ENCODE data around the gene TMC4.
A peak's percentile ranks its signal among the peaks of the same experiment; 100 is the strongest.
"Not testable (repeated sequence)": the region's sequence is repeated elsewhere in the genome, so short reads cannot be mapped to it uniquely, and the experiment has no call there.

TMC4 gene, protein sequence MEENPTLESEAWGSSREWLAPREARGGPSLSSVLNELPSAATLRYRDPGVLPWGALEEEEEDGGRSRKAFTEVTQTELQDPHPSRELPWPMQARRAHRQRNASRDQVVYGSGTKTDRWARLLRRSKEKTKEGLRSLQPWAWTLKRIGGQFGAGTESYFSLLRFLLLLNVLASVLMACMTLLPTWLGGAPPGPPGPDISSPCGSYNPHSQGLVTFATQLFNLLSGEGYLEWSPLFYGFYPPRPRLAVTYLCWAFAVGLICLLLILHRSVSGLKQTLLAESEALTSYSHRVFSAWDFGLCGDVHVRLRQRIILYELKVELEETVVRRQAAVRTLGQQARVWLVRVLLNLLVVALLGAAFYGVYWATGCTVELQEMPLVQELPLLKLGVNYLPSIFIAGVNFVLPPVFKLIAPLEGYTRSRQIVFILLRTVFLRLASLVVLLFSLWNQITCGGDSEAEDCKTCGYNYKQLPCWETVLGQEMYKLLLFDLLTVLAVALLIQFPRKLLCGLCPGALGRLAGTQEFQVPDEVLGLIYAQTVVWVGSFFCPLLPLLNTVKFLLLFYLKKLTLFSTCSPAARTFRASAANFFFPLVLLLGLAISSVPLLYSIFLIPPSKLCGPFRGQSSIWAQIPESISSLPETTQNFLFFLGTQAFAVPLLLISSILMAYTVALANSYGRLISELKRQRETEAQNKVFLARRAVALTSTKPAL

DNA sequence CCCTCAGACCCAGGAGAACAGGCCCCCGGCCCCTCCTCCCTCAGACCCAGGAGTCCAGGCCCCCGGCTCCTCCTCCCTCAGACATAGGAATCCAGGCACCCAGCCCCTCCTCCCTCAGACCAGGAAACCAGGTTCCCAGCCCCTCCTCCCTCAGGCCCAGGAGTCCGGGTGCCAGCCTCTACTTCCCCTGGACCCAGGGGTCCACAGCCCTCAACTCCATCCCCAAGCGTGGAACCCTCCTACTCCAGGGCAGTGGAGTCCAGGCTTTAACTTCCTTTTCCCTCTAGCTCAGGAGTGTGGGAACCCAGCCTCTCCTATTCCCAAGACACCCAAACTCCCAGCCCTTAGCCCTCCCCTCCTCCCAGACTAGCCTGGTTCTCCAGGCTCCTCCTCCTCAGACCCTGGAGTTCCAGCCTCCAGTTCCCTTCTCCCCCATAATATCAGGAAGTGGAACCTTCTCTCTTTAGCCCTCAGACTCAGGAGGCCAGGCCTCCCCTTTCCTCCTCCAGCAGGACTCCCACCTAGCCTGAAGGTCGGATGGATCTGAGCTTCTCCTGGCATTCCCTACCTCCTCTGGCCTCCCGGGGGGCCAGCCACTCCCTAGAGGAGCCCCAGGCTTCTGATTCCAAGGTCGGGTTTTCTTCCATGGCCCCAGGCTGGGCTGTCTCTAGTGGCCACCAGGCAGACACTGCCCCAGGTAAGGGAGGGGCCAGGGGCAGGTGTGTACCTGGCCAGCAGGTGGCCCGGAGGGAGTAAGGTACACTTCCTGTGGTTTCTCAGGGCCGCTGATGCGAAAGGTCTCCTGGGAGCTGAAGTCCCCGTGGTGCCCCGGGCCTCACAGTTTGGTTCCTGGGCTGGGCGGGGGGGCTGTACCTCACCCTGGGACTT lies at the start of gene TMC4:
TSS of gene TMC4 (minus strand) at position 690 of the 888 bp plus-strand sequence. CDS start at position 647, 43 bp downstream.
- DNase-seq: no peak

DNA sequence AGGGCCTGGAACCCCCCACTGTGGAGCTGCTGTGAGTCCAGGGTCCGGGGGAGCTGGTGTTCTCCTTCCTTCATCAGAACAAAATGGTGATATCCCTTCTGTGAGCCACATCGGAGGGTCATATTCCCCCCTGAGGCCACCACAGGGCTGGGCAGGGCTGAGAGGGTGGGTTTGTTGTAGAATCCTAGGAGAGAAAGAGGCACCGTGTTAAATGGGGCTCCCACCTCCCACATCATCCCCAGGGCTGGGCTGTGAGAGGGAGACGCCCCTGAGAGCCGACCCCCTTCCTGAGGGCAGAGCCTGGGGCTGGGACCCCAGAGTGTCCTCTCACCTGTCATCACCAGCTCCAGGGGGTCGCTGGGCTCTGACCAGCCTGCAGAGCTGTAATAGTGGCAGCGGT lies 49.0 kb upstream of the TMC4 start:
- DNase-seq: not testable (repeated sequence)

- DNase-seq: not testable (repeated sequence)
These were observed 46.7 kb upstream of the TMC4 start for GRCh38 chr19:54219702-54220101.

GRCh38 chr19:54218960-54219661 lies 46.2 kb upstream of the TMC4 start:
- no peak for DNase-seq

GRCh38 chr19:54218259-54218658 lies 45.3 kb upstream of the TMC4 start:
- no peak for DNase-seq

- not testable (repeated sequence) for DNase-seq
These were observed 44.7 kb upstream of the TMC4 start for GRCh38 chr19:54217517-54218247.

- DNase-seq: no peak
These were observed 43.9 kb upstream of the TMC4 start for GRCh38 chr19:54216869-54217268.

GRCh38 chr19:54214734-54215133 lies 41.8 kb upstream of the TMC4 start:
- DNase-seq: not testable (repeated sequence)

DNA sequence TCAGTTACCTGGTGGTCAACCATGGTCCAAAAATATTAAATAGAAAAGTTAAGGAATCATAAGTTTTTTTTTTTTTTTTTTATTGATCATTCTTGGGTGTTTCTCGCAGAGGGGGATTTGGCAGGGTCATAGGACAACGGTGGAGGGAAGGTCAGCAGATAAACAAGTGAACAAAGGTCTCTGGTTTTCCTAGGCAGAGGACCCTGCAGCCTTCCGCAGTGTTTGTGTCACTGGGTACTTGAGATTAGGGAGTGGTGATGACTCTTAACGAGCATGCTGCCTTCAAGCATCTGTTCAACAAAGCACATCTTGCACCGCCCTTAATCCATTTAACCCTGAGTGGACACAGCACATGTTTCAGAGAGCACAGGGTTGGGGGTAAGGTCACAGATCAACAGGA lies 41.3 kb upstream of the TMC4 start:
- not testable (repeated sequence) for DNase-seq

DNA sequence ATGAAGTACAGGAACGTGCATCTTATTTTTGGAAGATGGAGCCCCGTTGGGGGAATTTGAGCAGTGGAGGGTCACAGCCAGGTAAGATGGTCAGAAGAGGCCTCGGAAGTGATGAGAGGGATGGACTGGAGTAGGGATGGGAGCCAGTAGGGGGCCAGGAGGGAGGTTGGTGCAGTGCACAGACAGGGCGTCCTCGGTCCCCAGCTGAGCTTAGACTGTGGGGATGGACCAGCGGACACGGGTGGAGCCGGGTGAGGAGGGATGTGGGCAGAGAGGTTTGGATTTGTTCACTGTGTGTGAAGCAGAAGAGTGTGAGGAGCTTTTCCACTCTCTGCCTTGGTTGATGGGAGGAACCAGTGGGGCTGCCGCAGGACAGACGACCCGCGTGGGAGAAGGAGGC lies 38.3 kb upstream of the TMC4 start:
- DNase-seq: no peak

DNA sequence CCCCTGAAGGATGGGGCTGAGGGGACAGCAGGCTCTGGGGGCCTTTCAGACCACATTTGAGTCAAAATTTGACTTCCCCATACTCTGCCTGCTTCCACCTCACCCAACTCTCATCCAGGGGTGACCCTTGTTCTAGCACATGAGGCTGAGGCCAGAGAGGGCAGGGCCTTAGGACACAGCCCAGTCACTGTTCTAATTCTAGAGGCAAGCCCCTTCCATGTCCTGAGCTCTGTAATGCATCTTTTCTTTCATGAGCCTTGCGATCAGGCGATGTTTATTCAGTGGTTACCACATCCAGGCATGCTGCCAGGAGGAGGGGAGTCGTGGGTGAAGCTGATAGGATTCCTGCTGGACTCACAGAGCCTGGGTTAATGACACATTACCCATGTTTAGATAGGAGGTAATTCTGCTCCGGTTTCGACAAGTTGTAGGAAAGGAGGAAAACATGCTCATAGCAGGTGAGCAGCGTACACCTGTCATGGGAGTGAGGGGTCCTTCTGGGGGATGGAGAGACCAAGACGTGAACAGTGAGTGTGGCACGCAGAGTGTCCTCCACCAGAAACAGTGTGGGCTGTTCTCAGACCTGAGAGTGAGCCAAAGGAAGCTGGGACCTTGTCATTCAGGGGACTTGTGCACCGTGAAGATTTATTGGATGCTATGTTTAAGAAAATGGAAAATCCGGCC lies 37.0 kb upstream of the TMC4 start:
- DNase-seq: peak; percentile 64 to 67

DNA sequence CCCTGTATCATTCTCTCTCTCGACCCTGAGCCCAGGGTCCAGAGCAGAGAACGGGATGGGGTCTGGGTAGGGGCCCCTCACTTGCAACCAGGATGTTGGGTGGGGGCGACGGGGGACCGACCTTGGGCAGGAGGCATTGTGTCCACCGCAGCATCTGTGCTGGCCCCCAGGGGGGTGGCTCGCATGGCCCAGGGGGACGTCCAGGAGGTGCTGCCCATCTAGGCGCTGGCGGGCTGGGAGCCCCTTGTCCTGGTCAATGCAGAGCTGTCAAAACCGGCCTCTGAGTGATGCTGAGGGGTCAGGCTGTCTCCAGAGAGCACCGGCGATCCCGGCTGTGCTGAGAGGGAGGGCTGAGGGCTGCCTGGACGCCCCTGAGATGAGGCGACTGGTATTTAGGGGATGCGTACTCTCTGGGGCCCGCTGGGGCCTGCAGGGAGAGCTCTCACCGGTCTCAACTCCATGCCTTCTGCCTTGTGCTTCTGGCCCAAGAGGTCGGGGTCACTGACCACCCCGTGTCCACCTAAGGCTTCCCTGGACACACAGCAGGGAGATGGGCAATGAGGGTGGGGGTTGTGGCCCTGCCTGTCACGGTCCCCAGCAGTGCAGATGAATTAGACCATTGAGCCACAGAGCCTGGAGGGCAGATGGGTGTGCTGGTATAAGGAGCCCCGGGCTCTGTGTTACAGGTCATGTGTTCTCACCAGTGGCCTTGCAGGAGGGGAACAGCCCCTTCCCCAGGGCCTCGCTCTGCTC lies 36.3 kb upstream of the TMC4 start:
- DNase-seq: no peak

GRCh38 chr19:54208784-54209057 lies 35.8 kb upstream of the TMC4 start:
- no peak for DNase-seq

DNA sequence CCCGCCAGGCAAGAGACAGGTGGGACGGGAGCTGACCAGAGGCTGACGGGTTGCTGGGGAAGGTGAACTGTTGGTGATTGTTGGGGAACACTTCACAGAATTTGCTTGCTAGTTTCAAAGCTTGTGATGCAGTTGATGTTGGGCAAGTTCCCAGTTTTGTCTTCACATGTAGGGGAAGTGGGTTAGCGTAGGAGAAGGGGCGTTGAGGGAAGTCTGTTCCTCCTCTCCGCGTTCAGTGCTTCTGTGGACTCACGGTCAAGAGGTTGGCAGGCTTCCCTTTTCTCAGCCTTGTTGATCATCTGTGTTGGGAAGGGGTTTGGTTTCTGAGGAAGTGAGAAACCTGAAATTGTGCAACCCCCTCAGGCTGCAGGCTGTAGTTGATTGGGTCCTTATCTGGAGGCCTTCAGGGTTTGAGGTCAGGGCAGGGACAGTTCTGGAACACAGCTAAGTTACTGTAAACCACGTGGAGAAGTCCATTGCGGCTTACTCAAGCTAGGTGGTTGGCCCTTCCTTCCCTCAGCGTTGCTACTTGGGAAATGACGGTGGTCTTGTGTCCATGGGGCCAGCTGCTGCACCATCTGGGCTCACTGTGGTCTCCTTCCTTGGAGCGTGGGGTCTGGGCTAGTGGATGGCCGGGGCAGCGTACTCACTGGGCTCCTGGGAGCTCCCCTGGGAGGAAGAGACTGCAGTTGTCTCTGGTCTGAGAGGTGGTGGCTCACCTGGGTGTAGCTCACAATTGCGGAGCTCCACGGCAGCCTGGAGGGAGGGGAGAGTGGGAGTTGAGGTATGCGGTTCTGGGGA lies 35.2 kb upstream of the TMC4 start:
- peak; percentile 100 for DNase-seq

DNA sequence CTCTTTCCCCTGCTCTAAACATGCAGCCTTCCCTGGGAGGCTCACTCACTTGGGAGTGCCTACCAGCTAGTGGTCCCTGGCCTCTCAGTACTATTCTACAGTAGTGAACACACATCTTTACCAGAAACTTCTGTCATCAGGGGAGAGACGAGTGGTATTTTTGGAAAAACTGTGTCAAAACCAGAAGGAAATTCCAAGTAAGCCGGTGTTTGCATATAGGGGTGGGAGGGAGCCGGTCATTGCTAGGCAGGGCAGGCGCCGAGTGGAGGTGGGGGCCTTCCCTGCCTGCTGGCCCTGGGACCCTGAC lies 34.7 kb upstream of the TMC4 start:
- no peak for DNase-seq

GRCh38 chr19:54207193-54207592 lies 34.2 kb upstream of the TMC4 start:
- not testable (repeated sequence) for DNase-seq

- DNase-seq: no peak
These were observed 33.8 kb upstream of the TMC4 start for GRCh38 chr19:54206831-54207177.

DNA sequence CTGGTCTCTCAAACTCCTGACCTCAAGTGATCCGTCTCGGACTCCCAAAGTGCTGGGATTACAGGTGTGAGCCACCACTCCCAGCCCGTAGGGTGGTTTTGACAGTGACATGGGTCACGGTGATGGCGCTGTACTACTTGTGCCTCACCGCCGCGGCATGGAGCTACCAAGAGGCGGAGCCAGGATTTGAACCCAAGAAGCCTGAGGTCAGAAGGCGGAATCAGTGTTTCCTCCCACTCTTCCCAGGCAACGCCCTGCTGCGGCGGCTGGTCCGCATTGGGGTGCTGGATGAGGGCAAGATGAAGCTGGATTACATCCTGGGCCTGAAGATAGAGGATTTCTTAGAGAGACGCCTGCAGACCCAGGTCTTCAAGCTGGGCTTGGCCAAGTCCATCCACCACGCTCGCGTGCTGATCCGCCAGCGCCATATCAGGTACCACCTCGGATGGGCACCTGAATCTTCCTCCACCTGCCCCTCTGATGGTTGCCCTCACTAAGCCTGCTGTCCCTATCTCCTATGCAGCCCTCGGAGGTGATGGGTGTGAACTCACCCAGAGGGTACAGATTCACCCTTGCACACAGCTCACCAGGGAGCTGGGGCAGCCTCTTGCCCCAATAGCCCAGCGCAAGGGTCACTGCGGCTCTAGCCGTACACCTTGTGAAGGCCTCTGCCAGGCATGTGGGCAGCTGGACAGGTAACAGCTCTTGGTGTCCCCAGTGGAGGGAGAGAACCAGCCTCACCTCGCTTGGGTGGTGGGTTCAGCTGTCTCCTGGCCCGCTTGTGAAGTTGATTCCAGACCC lies 33.3 kb upstream of the TMC4 start:
- no peak for DNase-seq

- DNase-seq: no peak
These were observed 32.0 kb upstream of the TMC4 start for GRCh38 chr19:54204767-54205468.
